ENCODE measurements around the gene PCF11.
A peak's percentile ranks its signal among the peaks of the same experiment; 100 is the strongest.

PCF11 gene

GRCh38 chr11:83159902-83160865, 3.3 kb downstream of the PCF11 start:
- peak overlapping the region; percentile 92 for H3K4me3 ChIP-seq (ENCODE audit: low read depth, low read length)
- peak; percentile 42 for DNase-seq (ENCODE audit: low read depth)
- no peak for TF ChIP-seq CTCF (conservative IDR thresholded peaks at IDR 0.05; ENCODE audit: low read depth, low read length)

GRCh38 chr11:83161610-83162199, 4.8 kb downstream of the PCF11 start:
- no peak overlapping the region for H3K4me3 ChIP-seq (ENCODE audit: low read depth, low read length)
- DNase-seq (ENCODE audit: low read depth): no peak
- TF ChIP-seq CTCF (conservative IDR thresholded peaks at IDR 0.05; ENCODE audit: low read depth, low read length): no peak

- no peak overlapping the region for H3K4me3 ChIP-seq (ENCODE audit: low read depth, low read length)
- DNase-seq (ENCODE audit: low read depth): peak; percentile 50
- TF ChIP-seq CTCF (conservative IDR thresholded peaks at IDR 0.05; ENCODE audit: low read depth, low read length): no peak
These were observed 5.4 kb downstream of the PCF11 start for GRCh38 chr11:83162377-83162776.

GRCh38 chr11:83166193-83166866, 9.4 kb downstream of the PCF11 start:
- no peak for DNase-seq (ENCODE audit: low read depth)
- no peak overlapping the region for H3K4me3 ChIP-seq (ENCODE audit: low read depth, low read length)
- TF ChIP-seq CTCF (conservative IDR thresholded peaks at IDR 0.05; ENCODE audit: low read depth, low read length): no peak

GRCh38 chr11:83168756-83169155, 11.8 kb downstream of the PCF11 start:
- DNase-seq (ENCODE audit: low read depth): no peak
- no peak for TF ChIP-seq CTCF (conservative IDR thresholded peaks at IDR 0.05; ENCODE audit: low read depth, low read length)
- no peak overlapping the region for H3K4me3 ChIP-seq (ENCODE audit: low read depth, low read length)

- no peak overlapping the region for H3K4me3 ChIP-seq (ENCODE audit: low read depth, low read length)
- no peak for TF ChIP-seq CTCF (conservative IDR thresholded peaks at IDR 0.05; ENCODE audit: low read depth, low read length)
- DNase-seq (ENCODE audit: low read depth): no peak
These were observed 13.9 kb downstream of the PCF11 start for GRCh38 chr11:83170865-83171264.
